ENCODE measurements around the gene CCDC51. TPM values are rescaled to one million over a fixed set of nuclear protein-coding genes. Genes with fewer than 3 reads are reported as not detected.

The CCDC51 gene
- polyA plus RNA-seq, 1 of the 3 experiments (the other 2 are of a cell fraction) = 24.2 TPM

GRCh38 chr3:48409291-48410201, 30.4 kb downstream of the CCDC51 start:
- no peak overlapping the region for H3K4me3 ChIP-seq (ENCODE audit: low read depth in 2 of 2, low read length in 1 of 2)
- H3K27me3 ChIP-seq (ENCODE audit: insufficient read depth) = no peaks in the 10 kb centered on the region
- ChIA-PET POLR2A (no interaction called here), CTCF (interaction anchor here (0.6 to 15.6 kb wide), 5 partner anchors 9 to 136 kb away, joined by 3 to 399 read pairs (median 7); partner anchors contain the start of gene PLXNB1)
- H3K9me3 ChIP-seq = no peaks in the 10 kb centered on the region
- H2AFZ ChIP-seq (ENCODE audit: low read depth) = no peak overlapping the region
- no peak overlapping the region for H3K4me2 ChIP-seq
- TF ChIP-seq JUND (IDR thresholded peaks at IDR 0.05) = no peak
- no peak for TF ChIP-seq TEAD4 (IDR thresholded peaks at IDR 0.05; ENCODE audit: borderline replicate concordance, insufficient read depth)
- no peak for TF ChIP-seq RXRA (IDR thresholded peaks at IDR 0.05; ENCODE audit: borderline replicate concordance, low read depth)
- no peak for TF ChIP-seq NFIC (IDR thresholded peaks at IDR 0.05; ENCODE audit: borderline replicate concordance)
- no peak for TF ChIP-seq FOXM1 (IDR thresholded peaks at IDR 0.05; ENCODE audit: low read depth)
- TF ChIP-seq PBX3 (IDR thresholded peaks at IDR 0.05) = no peak
- TF ChIP-seq NRF1 (IDR thresholded peaks at IDR 0.05; ENCODE audit: low read depth, low read length) = no peak
- no peak for TF ChIP-seq ELF1 (IDR thresholded peaks at IDR 0.05)
- TF ChIP-seq TCF12 (IDR thresholded peaks at IDR 0.05) = no peak
- TF ChIP-seq SMC3 (IDR thresholded peaks at IDR 0.05; ENCODE audit: low read depth, low read length) = no peak
- TF ChIP-seq RCOR1 (IDR thresholded peaks at IDR 0.05; ENCODE audit: low read length) = no peak
- TF ChIP-seq USF1 (IDR thresholded peaks at IDR 0.05; ENCODE audit: borderline replicate concordance, low read depth) = no peak
- no peak for TF ChIP-seq MEF2A (IDR thresholded peaks at IDR 0.05; ENCODE audit: borderline replicate concordance, low read depth)
- TF ChIP-seq, protein P1, sequence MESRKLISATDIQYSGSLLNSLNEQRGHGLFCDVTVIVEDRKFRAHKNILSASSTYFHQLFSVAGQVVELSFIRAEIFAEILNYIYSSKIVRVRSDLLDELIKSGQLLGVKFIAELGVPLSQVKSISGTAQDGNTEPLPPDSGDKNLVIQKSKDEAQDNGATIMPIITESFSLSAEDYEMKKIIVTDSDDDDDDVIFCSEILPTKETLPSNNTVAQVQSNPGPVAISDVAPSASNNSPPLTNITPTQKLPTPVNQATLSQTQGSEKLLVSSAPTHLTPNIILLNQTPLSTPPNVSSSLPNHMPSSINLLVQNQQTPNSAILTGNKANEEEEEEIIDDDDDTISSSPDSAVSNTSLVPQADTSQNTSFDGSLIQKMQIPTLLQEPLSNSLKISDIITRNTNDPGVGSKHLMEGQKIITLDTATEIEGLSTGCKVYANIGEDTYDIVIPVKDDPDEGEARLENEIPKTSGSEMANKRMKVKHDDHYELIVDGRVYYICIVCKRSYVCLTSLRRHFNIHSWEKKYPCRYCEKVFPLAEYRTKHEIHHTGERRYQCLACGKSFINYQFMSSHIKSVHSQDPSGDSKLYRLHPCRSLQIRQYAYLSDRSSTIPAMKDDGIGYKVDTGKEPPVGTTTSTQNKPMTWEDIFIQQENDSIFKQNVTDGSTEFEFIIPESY (IDR thresholded peaks at IDR 0.05; ENCODE audit: borderline replicate concordance, low read depth) = no peak
- no peak for TF ChIP-seq RAD21 (IDR thresholded peaks at IDR 0.05; ENCODE audit: low read length)
- TF ChIP-seq, protein P2, sequence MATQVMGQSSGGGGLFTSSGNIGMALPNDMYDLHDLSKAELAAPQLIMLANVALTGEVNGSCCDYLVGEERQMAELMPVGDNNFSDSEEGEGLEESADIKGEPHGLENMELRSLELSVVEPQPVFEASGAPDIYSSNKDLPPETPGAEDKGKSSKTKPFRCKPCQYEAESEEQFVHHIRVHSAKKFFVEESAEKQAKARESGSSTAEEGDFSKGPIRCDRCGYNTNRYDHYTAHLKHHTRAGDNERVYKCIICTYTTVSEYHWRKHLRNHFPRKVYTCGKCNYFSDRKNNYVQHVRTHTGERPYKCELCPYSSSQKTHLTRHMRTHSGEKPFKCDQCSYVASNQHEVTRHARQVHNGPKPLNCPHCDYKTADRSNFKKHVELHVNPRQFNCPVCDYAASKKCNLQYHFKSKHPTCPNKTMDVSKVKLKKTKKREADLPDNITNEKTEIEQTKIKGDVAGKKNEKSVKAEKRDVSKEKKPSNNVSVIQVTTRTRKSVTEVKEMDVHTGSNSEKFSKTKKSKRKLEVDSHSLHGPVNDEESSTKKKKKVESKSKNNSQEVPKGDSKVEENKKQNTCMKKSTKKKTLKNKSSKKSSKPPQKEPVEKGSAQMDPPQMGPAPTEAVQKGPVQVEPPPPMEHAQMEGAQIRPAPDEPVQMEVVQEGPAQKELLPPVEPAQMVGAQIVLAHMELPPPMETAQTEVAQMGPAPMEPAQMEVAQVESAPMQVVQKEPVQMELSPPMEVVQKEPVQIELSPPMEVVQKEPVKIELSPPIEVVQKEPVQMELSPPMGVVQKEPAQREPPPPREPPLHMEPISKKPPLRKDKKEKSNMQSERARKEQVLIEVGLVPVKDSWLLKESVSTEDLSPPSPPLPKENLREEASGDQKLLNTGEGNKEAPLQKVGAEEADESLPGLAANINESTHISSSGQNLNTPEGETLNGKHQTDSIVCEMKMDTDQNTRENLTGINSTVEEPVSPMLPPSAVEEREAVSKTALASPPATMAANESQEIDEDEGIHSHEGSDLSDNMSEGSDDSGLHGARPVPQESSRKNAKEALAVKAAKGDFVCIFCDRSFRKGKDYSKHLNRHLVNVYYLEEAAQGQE (IDR thresholded peaks at IDR 0.05; ENCODE audit: low read depth, low read length) = no peak
- no peak for TF ChIP-seq USF2 (IDR thresholded peaks at IDR 0.05; ENCODE audit: borderline replicate concordance, low read depth, low read length)
- TF ChIP-seq EZH2phosphoT487 (IDR thresholded peaks at IDR 0.05; ENCODE audit: borderline replicate concordance, low read depth) = no peak
- no peak for TF ChIP-seq TAF1 (IDR thresholded peaks at IDR 0.05; ENCODE audit: borderline replicate concordance, low read depth, low read length)
- no peaks in the 10 kb centered on the region for H3F3A ChIP-seq (replicated peaks; ENCODE audit: insufficient read depth)
- H3K27ac ChIP-seq (ENCODE audit: low read depth in 2 of 2, low read length in 1 of 2) = no peak overlapping the region
- peaks cover 0 to 67% of the 10 kb centered on the region in 2 experiments for H3K36me3 ChIP-seq (replicated peaks in 1 of 2; ENCODE audit: control insufficient read depth in 1 of 2, insufficient read depth in 2 of 2, low read length in 1 of 2)
- H3K9ac ChIP-seq = no peak overlapping the region
- WGBS (ENCODE audit: low lambda C conversion rate) = 96% methylated on average over 25 of the region's 31 CpGs
- no peaks in the 10 kb centered on the region for H4K20me1 ChIP-seq (ENCODE audit: insufficient read depth)
- H3K79me2 ChIP-seq (ENCODE audit: insufficient read depth) = no peaks in the 10 kb centered on the region
- H3K9me2 ChIP-seq = no peaks in the 10 kb centered on the region
- H3K4me1 ChIP-seq (ENCODE audit: control insufficient read depth in 1 of 2, insufficient read depth in 2 of 2, low read depth in 1 of 2, low read length in 1 of 2) = no peaks in the 10 kb centered on the region
- peak; percentile 10 for DNase-seq
